Activated B cell treated with CpG ODN at 0.5 μM for 24 hours (primary cell): ENCODE measurements around the gene USP8. TPM values are rescaled to one million over a fixed set of nuclear protein-coding genes. Genes with fewer than 3 reads are reported as not detected.

ENCODE experiments used
- ATAC-seq: fragments of 200-7000 bp; cut with Tn5 transposase; one replicate; pipeline ENCODE4 v1.10.0; 2021; ENCODE audit warnings: low read depth, mild to moderate bottlenecking, moderate library complexity
- CTCF ChIA-PET: fragments of 350-600 bp; sonication (Branson Sonifier 250); formaldehyde crosslinking; loops from one replicate; lab custom pipeline; 2021; ENCODE audit warnings: antibody characterized with exemption; lab: Charles Lee
- POLR2A ChIA-PET: fragments of 350-600 bp; sonication (Branson Sonifier 250); formaldehyde crosslinking; loops from one replicate; lab custom pipeline; 2021; ENCODE audit warnings: antibody characterized with exemption; lab: Charles Lee
- DNase-seq: peaks from one replicate; pipeline ENCODE4 v3.0.0; 2022
- H3K27ac Mint-ChIP-seq: one replicate; pipeline ENCODE4 v1.8.0; 2020; ENCODE audit warnings: mixed read lengths
- H3K27me3 Mint-ChIP-seq: one replicate; pipeline ENCODE4 v1.8.0; 2021; ENCODE audit warnings: mixed read lengths
- H3K36me3 Mint-ChIP-seq: one replicate; pipeline ENCODE4 v1.8.0; 2021; ENCODE audit warnings: low read depth, mixed read lengths
- H3K4me1 Mint-ChIP-seq: one replicate; pipeline ENCODE4 v1.8.0; 2021; ENCODE audit warnings: mixed read lengths
- H3K4me3 Mint-ChIP-seq: one replicate; pipeline ENCODE4 v1.8.0; 2020; ENCODE audit warnings: mild to moderate bottlenecking, mixed read lengths
- H3K9me3 Mint-ChIP-seq: one replicate; pipeline ENCODE4 v1.8.0; 2020; ENCODE audit warnings: mixed read lengths
- CTCF ChIP-seq: fragments of 200-600 bp; IDR thresholded peaks from one replicate; pipeline ENCODE4 v1.8.0; 2022; ENCODE audit warnings: antibody characterized with exemption, mild to moderate bottlenecking
- intact Hi-C: fragments of 100-400 bp; cut with micrococcal nuclease; formaldehyde crosslinking; loops from one replicate; pipeline ENCODE4 v1.15.1; 2024
- total RNA-seq: library from RNA; stranded (reverse); gene quantifications from 2 replicates; pipeline ENCODE4 v1.2.3, GENCODE V29; 2022

Gene USP8
- total RNA-seq, 1 donor from 2014 or later: 78.3 TPM

GRCh38 chr15:50563756-50564155 is 139.6 kb downstream of the USP8 start:
- POLR2A ChIA-PET: no interaction called here
- TF ChIP-seq CTCF: no peak
- H3K4me3 Mint-ChIP-seq: no peak overlapping the region
- intact Hi-C loops: no loop called here
- peaks cover 57% of the 10 kb centered on the region for H3K36me3 Mint-ChIP-seq
- DNase-seq (no peak), ATAC-seq (no peak)
- no peaks in the 10 kb centered on the region for H3K27me3 Mint-ChIP-seq
- no peaks in the 10 kb centered on the region for H3K4me1 Mint-ChIP-seq
- H3K9me3 Mint-ChIP-seq: no peaks in the 10 kb centered on the region
- H3K27ac Mint-ChIP-seq: no peak overlapping the region
- CTCF ChIA-PET: no interaction called here

Other genes with a start within 250 kb of the USP8 start
- gene SLC27A2, start 242.2 kb upstream of the USP8 start, total RNA-seq: 0.22 and 0.29 TPM in 2 replicates
- gene HDC, start 158.7 kb upstream of the USP8 start, total RNA-seq: not detected in 2 replicates
- gene GABPB1, start 69.2 kb upstream of the USP8 start, total RNA-seq: 32.5 and 32.7 TPM in 2 replicates
- gene USP50, start 122.3 kb downstream of the USP8 start, total RNA-seq: 0.15 and 0.80 TPM in 2 replicates